ENCODE measurements around the gene TMEM106A.
"Not testable (repeated sequence)": the region's sequence is repeated elsewhere in the genome, so short reads cannot be mapped to it uniquely, and the experiment has no call there.

Gene TMEM106A

DNA sequence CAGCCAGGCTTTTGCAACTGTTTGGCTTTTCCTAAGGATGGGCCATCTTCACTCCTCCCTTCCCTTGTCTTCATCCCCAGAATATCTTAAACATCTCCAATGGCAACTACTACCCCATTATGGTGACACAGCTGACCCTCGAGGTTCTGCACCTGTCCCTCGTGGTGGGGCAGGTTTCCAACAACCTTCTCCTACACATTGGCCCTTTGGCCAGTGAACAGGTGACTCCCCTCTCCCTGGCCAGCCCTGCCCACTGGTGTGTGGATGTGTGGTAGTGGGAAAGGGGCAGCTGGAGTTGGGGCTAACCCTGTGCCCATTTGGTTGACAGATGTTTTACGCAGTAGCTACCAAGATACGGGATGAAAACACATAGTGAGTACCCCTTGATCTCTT, 4.7 kb downstream of the TMEM106A start:
- DNase-seq: no peak

DNA sequence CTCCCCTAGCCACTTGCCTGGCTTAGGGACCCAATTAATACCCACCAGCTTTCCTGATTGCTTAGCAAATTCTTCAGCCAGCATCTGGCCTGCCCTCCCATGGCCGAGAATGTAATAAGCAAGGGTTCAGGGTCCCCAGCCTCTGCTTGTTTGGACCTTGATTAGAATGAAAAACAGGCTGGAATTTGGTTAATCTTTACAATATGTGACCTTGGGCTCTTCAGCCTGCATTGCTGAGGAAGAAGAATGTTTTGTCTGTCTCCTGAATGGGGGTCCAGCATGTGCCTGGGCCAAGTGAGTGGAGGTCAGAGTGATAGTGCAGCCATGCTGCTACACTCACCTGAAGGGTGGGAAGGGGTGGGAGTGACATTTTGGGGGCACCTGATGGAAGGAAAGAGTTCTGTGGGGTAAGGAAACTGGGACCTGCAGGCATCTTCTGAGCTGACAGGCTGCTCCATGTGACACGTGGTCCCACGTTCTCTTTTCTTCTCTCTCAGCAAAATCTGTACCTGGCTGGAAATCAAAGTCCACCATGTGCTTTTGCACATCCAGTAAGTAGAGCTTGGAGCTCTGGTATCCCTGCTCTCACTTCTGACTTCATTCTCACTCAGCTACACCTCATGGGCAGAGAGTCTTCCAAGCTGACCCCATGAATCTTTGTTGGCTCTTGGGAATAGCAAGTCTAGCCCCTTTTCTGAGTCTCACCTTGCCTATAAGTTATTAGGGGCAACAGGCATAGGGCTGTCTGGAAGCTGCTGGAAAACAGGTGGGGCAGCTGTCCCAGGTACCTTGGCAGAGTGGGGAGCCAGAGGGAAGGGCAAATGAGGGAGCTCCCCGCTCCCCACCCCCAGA, 5.3 kb downstream of the TMEM106A start:
- DNase-seq: no peak

DNA sequence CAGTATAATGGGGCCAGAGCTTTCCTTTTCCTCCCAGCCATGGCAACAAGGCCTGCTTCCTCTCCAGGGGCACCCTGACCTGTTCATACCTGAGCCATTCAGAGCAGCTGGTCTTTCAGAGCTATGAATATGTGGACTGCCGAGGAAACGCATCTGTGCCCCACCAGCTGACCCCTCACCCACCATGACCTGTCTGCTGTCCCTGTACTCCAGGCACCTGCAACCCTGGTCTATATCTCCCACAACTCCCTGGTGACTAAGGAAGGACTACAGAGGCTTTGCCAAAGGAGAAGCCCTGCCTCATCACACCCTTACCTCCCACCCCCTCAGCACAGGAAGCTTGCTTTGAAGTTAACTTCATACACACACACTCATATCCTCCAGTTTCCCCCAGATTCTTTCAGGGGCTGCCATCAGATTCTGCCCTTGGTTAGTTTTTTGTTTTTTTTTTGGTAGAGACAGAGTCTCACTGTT, 6.0 kb downstream of the TMEM106A start:
- DNase-seq: no peak

DNA sequence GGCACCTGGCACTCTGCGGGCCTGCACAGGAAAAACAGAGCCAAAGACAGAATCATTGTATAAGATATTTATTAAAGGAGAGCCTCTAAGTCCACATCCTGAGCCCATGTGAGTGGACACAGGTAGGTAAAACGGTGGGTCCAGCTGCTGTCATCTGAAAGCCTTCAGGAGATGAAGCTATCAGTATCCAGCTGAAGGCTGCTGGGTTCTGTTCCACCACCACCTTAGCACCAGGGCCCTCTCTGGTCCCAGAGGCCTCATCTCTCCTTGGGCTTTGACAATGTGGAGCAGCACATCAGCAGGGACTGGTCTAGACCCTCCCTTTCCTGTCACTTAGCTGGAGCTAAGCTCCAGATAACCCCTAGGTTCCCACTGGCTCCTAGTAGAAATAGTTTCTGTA, 7.3 kb downstream of the TMEM106A start:
- DNase-seq: no peak

DNA sequence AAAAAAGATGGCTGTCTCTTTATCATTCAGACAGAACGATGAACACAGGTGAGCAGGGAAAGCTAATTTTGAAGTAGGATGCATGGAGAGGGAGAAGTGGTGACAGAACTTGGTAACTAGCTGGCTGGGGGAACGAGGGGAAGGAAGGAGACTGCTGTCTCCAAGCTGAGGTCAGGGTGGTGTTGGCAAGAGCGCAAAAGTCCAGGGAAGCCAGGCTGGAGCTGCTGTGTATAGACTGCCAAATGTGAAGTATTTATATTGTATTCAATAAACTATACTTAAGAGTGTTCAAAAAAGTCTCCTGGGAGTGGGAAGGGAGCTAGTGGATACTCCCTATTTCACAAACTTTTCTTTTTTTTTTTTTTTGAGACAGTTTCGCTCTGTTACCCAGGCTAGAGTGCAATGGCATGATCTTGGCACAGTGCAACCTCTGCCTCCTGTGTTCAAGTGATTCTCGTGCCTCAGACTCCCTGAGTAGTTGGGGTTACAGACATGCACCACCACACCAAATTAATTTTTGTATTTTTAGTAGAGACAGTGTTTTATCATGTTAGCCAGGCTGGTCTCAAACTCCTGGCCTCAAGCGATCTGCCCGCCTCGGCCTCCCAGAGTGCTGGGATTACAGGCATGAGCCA, 8.2 kb downstream of the TMEM106A start:
- no peak for DNase-seq

DNA sequence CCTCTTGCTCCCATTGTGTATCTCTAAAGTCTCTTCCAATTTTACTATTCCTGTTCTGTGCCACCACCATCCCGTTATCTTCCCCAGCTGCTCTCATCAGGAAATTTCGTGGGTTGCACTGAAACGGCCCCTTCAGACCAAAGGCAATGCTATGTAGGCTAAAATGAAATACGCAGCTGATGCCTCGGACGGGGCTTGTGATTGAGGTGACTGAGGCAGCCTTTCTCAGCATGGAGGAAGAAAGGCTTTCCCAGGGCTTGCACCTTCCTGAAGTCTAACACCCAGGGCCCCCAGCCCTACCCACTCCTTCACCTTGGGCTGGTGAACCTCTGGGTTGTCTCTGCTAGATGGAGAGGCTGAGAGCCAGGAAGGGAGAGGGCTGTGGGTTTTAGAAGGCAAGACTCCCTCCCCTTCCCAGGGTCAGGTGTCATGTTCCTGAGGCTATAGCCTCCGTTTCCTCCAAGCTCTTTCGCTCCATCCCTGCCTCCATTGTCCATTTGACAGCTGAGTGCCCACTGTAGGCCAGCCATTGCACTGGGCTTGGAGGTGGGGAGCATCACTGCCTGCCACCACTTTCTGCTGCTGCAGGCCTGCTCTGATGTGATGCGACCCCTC, 8.9 kb downstream of the TMEM106A start:
- DNase-seq: no peak

DNA sequence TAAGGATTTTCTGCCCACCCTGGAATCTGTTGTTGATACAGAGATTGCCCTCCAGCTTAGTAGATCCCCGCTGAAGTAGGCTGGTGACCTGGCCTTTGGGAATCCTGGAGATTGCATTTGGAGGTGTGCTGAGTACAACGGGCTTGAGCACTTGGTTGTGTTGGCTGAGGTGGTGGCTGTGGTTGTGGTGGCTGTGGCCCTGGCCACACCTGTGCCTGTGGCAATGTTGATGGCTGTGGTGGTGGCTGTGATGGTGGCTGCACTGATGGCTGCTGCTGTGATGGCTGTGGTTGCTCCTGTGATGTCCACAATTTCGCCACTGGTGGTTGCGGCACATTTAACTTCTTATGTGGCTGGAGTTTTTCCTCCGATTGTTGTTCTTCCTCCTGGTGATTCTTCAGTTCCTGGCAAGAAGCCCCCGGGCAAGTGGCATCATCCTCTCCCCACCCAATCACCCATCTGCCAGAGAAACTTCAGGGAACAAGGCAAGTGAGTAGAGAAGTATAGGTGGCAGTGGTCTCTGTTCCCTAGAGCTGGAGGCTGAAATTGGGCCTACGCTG, 12.6 kb downstream of the TMEM106A start:
- no peak for DNase-seq

DNA sequence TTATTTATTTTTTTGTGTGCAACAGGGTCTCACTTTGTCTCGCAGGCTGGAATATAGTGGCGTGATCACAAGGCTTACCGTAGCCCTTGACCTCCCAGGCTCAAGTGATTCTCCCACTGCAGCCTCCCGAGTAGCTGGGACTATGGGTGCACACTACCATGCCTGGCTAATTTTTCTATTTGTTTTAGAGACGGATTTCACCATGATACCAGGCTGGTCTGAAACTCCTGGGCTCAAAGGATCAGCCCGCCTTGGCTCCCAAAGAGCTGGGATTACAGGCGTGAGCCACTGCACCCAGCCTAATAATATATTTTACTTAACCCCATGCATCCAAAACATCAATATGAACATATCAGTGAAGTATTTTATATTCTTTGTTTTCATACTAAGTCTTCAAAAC, 14.7 kb downstream of the TMEM106A start:
- no peak for DNase-seq

DNA sequence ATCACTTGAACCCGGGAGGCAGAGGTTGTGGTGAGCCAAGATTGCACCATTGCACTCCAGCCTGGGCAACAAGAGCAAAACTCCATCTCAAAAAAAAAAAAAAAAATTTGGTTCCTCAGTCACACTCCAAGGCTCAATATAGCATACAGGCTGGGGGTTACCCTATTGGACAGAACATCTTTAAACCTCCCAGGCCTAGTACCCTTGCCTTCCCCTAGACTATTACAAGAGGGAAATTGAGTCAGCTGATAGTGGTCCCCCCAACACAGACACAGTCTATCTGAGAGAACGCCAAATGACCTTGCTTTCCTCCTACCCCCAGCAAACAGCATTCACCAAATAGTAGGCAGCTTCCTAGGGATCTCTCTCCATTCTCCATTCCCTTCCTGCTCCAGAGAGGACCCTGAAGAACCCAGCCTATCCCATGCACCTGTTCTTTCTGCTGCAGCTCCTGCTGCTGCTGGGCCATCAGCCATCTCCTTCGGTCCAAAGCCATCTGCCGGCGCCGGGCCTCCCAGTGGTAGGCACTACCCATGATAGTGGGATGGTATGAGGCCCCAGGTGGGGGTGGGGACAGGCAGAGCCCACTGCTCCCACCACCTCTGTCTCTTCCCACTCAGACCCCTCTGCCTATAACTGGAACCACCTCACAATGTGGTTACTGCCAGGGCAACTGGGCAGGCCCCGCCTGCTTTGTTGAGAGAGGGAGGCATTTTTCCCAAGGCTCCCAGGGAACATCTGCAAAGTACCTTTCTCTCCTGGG, 16.5 kb downstream of the TMEM106A start, which contains the start of gene CCDC200:
Gene CCDC200 (minus strand): TSS at position 604 of the 763 bp plus-strand sequence. CDS start 69 bp downstream, at position 535.
- not testable (repeated sequence) for DNase-seq

DNA sequence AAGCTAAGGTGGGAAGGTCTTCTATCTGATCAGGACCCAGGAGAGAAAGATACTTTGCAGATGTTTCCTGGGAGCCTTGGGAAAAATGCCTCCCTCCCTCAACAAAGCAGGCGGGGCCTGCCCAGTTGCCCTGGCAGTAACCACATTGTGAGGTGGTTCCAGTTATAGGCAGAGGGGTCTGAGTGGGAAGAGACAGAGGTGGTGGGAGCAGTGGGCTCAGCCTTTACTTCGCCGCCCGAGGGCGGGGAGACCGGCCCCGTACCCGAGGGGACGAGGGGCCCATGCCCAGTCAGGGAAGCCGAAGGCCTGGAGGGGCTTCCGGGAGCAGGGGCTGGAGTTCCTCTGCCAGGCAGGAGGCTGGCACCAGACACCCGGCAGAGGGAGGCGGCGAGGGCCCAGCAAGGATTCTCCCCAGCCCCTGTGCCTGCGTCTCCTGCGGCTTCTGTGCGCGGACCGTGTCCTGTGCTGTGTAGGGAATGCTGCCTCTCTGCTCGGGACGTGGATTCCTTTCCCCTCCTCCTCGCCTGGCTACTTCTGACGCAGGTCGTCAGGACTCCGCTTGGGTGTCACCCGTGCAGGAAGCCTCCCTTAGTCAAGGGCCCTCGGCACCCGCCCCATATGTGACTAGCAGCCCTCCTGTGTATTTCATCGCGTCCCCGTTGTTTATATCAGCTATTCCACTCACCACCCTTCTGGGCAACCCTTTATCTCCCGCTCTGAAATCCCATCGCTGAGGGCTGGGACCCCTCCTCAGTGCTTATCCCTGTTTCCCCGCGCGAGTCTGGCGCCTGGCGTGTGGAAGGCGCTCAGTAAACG, 19.7 kb downstream of the TMEM106A start:
- not testable (repeated sequence) for DNase-seq

DNA sequence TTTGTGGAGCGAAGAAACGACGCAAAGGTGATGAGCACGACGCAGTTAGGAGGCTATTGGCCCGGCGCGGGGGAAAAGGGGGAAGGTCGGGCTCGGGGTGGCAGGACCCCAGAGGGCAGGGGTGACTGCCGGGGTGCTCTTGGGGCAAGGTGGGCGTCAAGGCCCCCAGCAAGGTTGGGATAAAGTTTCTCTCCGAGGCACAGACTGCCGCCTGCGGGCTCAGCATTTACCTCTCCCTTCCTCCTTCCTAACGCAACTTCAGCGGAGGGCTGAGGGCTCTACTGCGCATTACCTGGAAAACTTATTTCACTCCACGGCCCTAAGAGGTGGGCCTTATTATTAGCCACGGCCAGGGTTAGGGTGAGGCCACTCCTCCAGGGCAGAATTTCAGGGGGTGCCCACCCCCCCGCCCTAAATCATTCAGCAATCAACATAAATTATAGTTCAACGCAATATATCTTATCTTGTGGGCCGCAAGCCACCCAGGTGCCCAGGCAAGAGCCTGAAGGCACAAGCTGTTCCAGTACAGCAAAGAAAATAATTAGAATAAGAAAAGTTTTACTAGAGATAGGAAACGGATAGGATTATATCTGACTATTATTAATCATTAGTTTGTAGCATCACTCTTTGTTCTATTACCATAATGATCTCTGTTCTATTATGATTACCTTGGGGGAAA, 20.5 kb downstream of the TMEM106A start:
- not testable (repeated sequence) for DNase-seq

DNA sequence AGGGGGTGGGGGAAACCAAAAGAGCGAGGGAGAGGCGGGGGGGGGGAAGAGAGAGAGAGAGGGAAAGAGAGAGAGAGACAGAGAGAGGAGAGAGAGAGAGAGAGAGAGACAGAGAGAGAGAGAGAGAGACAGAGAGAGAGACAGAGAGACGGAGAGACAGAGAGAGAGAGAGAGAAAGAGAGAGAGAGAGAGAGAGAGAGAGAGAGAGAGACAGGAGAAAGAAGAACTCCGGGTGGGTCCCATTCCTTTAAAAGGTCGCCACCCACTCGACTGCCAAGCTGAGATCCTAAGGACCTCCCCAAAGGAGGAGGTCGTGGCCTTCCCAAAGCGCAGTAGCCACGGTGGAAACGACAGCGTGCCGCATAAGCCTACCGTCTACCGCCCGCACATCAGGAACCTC, 21.6 kb downstream of the TMEM106A start:
- not testable (repeated sequence) for DNase-seq

DNA sequence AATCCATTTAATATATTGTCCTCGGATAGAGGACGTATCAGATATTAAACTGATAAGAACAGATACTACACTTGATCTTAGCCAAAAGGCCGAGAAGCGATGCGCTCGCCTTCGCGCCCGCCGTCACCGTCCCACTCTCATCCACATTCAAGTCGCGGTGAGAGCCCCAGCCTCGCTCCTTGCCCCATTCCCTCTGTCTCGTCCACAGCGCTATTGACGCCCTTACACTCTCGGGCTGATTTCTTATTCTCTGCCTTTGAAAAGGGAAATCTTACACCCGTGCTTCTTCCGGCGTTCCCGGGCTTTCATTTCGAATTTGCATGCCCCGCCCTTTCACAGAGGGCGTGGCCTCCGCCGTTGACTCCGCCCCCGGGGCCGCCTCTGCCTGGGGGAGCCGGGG, 22.2 kb downstream of the TMEM106A start, which contains the start of gene RNU2-1:
Gene RNU2-1 (minus strand): TSS at position 101 of the 400 bp plus-strand sequence.
- not testable (repeated sequence) for DNase-seq

DNA sequence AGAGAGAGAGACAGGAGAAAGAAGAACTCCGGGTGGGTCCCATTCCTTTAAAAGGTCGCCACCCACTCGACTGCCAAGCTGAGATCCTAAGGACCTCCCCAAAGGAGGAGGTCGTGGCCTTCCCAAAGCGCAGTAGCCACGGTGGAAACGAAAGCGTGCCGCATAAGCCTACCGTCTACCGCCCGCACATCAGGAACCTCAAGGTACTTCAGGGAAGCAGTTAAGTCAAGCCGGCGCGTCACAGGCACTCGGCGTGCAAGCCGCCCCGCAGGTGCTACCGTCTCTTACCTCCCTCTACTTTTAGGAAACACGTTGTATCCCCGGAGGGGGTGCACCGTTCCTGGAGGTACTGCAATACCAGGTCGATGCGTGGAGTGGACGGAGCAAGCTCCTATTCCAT, 27.9 kb downstream of the TMEM106A start:
- DNase-seq: not testable (repeated sequence)

DNA sequence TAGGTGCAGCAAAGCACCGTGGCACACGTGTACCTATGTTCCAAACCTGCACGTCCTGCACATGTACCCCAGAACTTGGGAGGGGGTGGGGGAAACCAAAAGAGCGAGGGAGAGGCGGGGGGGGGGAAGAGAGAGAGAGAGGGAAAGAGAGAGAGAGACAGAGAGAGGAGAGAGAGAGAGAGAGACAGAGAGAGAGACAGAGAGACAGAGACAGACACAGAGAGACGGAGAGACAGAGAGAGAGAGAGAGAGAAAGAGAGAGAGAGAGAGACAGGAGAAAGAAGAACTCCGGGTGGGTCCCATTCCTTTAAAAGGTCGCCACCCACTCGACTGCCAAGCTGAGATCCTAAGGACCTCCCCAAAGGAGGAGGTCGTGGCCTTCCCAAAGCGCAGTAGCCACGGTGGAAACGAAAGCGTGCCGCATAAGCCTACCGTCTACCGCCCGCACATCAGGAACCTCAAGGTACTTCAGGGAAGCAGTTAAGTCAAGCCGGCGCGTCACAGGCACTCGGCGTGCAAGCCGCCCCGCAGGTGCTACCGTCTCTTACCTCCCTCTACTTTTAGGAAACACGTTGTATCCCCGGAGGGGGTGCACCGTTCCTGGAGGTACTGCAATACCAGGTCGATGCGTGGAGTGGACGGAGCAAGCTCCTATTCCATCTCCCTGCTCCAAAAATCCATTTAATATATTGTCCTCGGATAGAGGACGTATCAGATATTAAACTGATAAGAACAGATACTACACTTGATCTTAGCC, 29.1 kb downstream of the TMEM106A start:
- DNase-seq: not testable (repeated sequence)

DNA sequence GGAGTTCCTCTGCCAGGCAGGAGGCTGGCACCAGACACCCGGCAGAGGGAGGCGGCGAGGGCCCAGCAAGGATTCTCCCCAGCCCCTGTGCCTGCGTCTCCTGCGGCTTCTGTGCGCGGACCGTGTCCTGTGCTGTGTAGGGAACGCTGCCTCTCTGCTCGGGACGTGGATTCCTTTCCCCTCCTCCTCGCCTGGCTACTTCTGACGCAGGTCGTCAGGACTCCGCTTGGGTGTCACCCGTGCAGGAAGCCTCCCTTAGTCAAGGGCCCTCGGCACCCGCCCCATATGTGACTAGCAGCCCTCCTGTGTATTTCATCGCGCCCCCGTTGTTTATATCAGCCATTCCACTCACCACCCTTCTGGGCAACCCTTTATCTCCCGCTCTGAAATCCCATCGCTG, 34.8 kb downstream of the TMEM106A start:
- DNase-seq: not testable (repeated sequence)

Data from NCI-H2107 (cell line).